ENCODE results near the gene CROT. TPM values are rescaled to one million over a fixed set of nuclear protein-coding genes. Genes with fewer than 3 reads are reported as not detected.
"Not testable (repeated sequence)": the region's sequence is repeated elsewhere in the genome, so short reads cannot be mapped to it uniquely, and the experiment has no call there.

Gene CROT
- total RNA-seq, 3 donors from 2014 or later (not counting 1 experiment from before 2014, with no cell fraction given) = 17.5 to 19.0 (median 17.9) TPM

DNA sequence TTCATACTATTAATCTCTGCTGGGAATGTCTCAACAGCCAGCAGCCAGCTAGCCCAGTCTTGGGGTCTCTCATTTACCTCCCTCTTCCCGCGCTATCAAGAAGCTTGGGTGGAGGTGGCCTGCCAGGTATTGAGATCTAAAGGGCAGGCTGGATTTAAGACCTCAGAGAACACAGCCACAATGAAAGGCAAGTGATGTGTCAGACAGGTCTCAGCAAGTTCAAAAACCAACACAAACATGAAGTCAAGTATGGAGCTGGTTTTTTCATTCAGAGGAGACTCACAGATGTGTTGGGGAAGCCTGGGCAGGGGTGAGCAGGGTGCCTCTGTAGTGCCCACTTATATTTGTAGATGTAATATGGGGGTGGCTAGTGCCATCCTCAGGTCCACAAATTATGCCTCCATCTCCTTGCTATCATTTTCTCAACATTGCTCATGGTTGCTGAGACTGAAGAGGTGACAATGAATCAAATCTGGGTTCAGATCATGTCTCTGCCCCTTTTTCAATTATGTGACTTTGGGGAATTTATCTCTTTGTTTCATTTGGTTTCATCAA, 27.7 kb upstream of the CROT start:
- intact Hi-C loops (cut with micrococcal nuclease) = no loop called here
- Histone ChIP-seq H3K9me3 (ENCODE audit: control insufficient read depth, insufficient read depth, low read length) (no peaks in the 10 kb centered on the region), H3K27ac (ENCODE audit: low read length) (no peak overlapping the region), H3K4me1 (ENCODE audit: control insufficient read depth, insufficient read depth, low read length) (peaks cover 12% of the 10 kb centered on the region), H3K4me3 (ENCODE audit: low read length) (no peak overlapping the region), H3K27me3 (ENCODE audit: control insufficient read depth, insufficient read depth, low read length) (no peaks in the 10 kb centered on the region), H3K36me3 (ENCODE audit: control insufficient read depth, insufficient read depth, low read length) (no peaks in the 10 kb centered on the region)
- Mint-ChIP-seq H3K27me3 (ENCODE audit: low read depth in 2 of 2) (no peaks in the 10 kb centered on the region), H3K9me3 (no peaks in the 10 kb centered on the region), H3K36me3 (no peaks in the 10 kb centered on the region), H3K4me3 (no peak overlapping the region), H3K27ac (no peak overlapping the region), H3K4me1 (peaks cover 0 to 5% of the 10 kb centered on the region in 2 donors)
- WGBS (ENCODE audit: insufficient coverage) = 100% methylated on average over 2 of the region's 2 CpGs
- DNase-seq = no peak
- no peak for ATAC-seq
- TF ChIP-seq, protein P1, sequence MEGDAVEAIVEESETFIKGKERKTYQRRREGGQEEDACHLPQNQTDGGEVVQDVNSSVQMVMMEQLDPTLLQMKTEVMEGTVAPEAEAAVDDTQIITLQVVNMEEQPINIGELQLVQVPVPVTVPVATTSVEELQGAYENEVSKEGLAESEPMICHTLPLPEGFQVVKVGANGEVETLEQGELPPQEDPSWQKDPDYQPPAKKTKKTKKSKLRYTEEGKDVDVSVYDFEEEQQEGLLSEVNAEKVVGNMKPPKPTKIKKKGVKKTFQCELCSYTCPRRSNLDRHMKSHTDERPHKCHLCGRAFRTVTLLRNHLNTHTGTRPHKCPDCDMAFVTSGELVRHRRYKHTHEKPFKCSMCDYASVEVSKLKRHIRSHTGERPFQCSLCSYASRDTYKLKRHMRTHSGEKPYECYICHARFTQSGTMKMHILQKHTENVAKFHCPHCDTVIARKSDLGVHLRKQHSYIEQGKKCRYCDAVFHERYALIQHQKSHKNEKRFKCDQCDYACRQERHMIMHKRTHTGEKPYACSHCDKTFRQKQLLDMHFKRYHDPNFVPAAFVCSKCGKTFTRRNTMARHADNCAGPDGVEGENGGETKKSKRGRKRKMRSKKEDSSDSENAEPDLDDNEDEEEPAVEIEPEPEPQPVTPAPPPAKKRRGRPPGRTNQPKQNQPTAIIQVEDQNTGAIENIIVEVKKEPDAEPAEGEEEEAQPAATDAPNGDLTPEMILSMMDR (IDR thresholded peaks at IDR 0.05) = no peak

DNA sequence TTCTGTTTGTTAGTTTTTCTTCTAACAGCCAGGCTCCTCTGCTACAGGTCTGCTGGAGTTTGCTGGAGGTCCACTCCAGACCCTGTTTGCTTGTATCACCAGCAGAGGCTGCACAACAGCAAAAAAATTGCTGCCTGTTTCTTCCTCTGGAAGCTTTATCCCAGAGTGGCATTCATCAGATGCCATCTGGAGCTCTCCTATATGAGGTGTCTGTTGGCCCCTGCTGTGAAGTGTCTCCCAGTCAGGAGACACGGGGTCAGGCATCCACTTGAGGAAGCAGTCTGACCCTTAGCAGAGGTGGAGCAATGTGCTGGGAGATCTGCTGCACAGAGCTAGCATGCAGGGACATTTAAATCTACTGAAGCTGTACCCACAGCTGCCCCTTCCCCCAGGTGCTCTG, 26.7 kb upstream of the CROT start:
- Mint-ChIP-seq H3K27me3 (ENCODE audit: low read depth in 2 of 2) (no peaks in the 10 kb centered on the region), H3K9me3 (no peaks in the 10 kb centered on the region), H3K4me3 (no peak overlapping the region), H3K36me3 (no peaks in the 10 kb centered on the region), H3K27ac (peak overlapping the region; percentile 73 to 87), H3K4me1 (peaks cover 0 to 5% of the 10 kb centered on the region in 2 donors)
- H3K27me3 ChIP-seq (ENCODE audit: control insufficient read depth, insufficient read depth, low read length) = no peaks in the 10 kb centered on the region
- H3K4me1 ChIP-seq (ENCODE audit: control insufficient read depth, insufficient read depth, low read length) = peaks cover 12% of the 10 kb centered on the region
- TF ChIP-seq, protein P1 (IDR thresholded peaks at IDR 0.05) = no peak
- DNase-seq (no peak), ATAC-seq (peak in 2 of 3 donors; percentile 10 to 21)
- H3K9me3 ChIP-seq (ENCODE audit: control insufficient read depth, insufficient read depth, low read length) = no peaks in the 10 kb centered on the region
- H3K4me3 ChIP-seq (ENCODE audit: low read length) = no peak overlapping the region
- intact Hi-C loops (cut with micrococcal nuclease) = no loop called here
- no peaks in the 10 kb centered on the region for H3K36me3 ChIP-seq (ENCODE audit: control insufficient read depth, insufficient read depth, low read length)
- 65% methylated on average over 1 of the region's 1 CpG for WGBS (ENCODE audit: insufficient coverage)
- peak overlapping the region; percentile 76 for H3K27ac ChIP-seq (ENCODE audit: low read length)

DNA sequence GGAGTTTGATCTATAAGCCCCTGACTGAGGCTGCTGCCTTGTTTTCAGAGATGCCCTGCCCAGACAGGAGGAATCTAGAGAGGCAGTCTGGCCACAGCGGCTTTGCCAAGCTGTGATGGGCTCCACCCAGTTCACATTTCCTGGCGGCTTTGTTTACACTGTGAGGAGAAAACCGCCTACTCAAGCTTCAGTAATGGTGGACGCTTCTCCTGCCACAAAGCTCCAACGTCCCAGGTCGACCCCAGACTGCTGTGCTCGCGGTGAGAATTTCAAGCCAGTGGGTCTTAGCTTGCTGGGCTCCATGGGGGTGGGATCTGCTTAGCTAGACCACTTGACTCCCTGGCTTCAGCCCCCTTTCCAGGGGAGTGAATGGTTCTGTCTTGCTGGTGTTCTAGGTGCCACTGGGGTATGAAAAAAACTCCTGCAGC, 26.3 kb upstream of the CROT start:
- H3K9me3 Mint-ChIP-seq; H3K4me1 Mint-ChIP-seq; intact Hi-C loops (cut with micrococcal nuclease); H3K27me3 Mint-ChIP-seq (ENCODE audit: low read depth in 2 of 2); H3K9me3 ChIP-seq (ENCODE audit: control insufficient read depth, insufficient read depth, low read length); H3K36me3 Mint-ChIP-seq; H3K27me3 ChIP-seq (ENCODE audit: control insufficient read depth, insufficient read depth, low read length); H3K36me3 ChIP-seq (ENCODE audit: control insufficient read depth, insufficient read depth, low read length): not testable (repeated sequence)
- 59% methylated on average over 8 of the region's 8 CpGs for WGBS (ENCODE audit: insufficient coverage)
- DNase-seq = peak in 1 of 2 donors; percentile 44
- Mint-ChIP-seq H3K4me3 (peak overlapping the region; percentile 66), H3K27ac (peak overlapping the region; percentile 73 to 87)
- ATAC-seq = peak; percentile 57 to 72 (median 65)
- H3K27ac ChIP-seq (ENCODE audit: low read length) = peak overlapping the region; percentile 76
- peak overlapping the region; percentile 35 for H3K4me3 ChIP-seq (ENCODE audit: low read length)
- peaks cover 12% of the 10 kb centered on the region for H3K4me1 ChIP-seq (ENCODE audit: control insufficient read depth, insufficient read depth, low read length)

DNA sequence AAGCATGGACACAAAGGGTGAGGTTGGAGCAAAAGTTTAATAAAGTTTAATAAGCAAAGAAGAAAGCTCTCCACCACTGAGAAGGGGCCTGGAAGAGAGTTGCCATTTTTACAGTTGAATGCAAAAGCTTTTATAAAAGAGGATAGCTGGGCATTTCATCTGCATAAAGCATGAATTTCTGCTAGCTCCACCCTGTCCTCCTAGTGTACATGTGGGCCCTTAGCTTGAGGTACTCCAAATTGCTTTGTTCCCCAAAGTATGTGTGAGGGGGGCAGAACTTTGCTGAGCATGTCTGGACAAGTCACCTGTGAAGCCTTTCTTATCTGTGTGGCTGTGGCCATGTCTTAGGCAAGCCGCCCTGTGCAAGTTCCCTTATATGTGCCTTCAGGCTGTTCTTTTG, 22.6 kb upstream of the CROT start:
- no peak overlapping the region for H3K27ac ChIP-seq (ENCODE audit: low read length)
- no peak overlapping the region for H3K27ac Mint-ChIP-seq
- no peaks in the 10 kb centered on the region for H3K27me3 Mint-ChIP-seq (ENCODE audit: low read depth in 2 of 2)
- no peak overlapping the region for H3K4me3 Mint-ChIP-seq
- peaks cover 0 to 5% of the 10 kb centered on the region in 2 donors for H3K4me1 Mint-ChIP-seq
- ATAC-seq (no peak), DNase-seq (no peak)
- peaks cover 3 to 4% of the 10 kb centered on the region in 2 donors for H3K9me3 Mint-ChIP-seq
- no peaks in the 10 kb centered on the region for H3K27me3 ChIP-seq (ENCODE audit: control insufficient read depth, insufficient read depth, low read length)
- peaks cover 2% of the 10 kb centered on the region for H3K36me3 ChIP-seq (ENCODE audit: control insufficient read depth, insufficient read depth, low read length)
- H3K4me3 ChIP-seq (ENCODE audit: low read length) = no peak overlapping the region
- H3K9me3 ChIP-seq (ENCODE audit: control insufficient read depth, insufficient read depth, low read length) = peaks cover 12% of the 10 kb centered on the region
- peaks cover 14% of the 10 kb centered on the region for H3K36me3 Mint-ChIP-seq
- TF ChIP-seq, protein P1 (IDR thresholded peaks at IDR 0.05) = no peak
- WGBS (ENCODE audit: insufficient coverage) = 93% methylated on average over 1 of the region's 1 CpG
- intact Hi-C loops (cut with micrococcal nuclease) = no loop called here
- H3K4me1 ChIP-seq (ENCODE audit: control insufficient read depth, insufficient read depth, low read length) = peaks cover 7% of the 10 kb centered on the region

Data from natural killer cell (primary cell).